Epithelial cell of prostate (primary cell): Measurements from ENCODE around the gene MARVELD2.
"Not testable (repeated sequence)": the region's sequence is repeated elsewhere in the genome, so short reads cannot be mapped to it uniquely, and the experiment has no call there.

ENCODE experiments used
- DNase-seq: peaks from one replicate; pipeline ENCODE4 v3.0.0-alpha.2; 2011; ENCODE audit warnings: low read depth, low spot score
- H3K27ac ChIP-seq: fragments of 450-650 bp; 2 replicates; pipeline ENCODE4 v1.5.1; 2017; ENCODE audit warnings: mild to moderate bottlenecking

MARVELD2 gene, protein sequence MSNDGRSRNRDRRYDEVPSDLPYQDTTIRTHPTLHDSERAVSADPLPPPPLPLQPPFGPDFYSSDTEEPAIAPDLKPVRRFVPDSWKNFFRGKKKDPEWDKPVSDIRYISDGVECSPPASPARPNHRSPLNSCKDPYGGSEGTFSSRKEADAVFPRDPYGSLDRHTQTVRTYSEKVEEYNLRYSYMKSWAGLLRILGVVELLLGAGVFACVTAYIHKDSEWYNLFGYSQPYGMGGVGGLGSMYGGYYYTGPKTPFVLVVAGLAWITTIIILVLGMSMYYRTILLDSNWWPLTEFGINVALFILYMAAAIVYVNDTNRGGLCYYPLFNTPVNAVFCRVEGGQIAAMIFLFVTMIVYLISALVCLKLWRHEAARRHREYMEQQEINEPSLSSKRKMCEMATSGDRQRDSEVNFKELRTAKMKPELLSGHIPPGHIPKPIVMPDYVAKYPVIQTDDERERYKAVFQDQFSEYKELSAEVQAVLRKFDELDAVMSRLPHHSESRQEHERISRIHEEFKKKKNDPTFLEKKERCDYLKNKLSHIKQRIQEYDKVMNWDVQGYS

DNA sequence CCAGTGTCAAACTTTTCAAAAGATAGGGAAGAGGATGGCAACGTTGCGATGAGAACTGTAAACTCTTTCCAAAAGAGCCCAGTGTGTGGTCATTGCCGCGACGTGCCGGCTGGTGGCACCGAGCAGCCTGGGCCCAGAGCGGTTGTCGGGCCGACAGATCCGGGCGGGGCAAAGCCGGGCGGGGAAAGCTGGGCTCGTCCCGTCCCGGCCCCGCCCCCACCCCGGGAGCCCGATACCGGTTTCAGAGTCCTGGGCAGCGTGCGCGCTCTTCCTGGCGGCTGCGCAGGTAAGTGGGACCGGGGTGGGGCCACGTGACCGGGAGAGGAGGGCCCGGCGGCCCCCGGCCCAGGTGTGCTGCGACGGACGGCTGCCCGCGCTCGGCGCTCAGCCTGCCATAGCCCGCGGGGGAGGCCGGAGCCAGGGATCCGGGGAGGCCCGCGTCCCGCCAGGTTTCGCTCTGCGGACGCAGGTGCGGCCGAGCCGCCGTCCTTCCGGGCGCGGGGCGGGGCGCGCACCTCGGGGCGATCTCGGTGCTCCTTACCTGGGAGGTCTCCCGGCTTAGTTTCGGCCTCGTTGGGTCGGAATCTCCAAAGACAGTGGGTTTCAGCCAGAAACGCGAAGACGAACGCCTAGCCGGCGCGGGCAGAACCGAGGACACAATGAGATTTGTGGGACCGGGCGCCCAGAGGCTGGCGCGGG lies at the start of gene MARVELD2:
TSS of gene MARVELD2 (plus strand) at position 232 of the 699 bp plus-strand sequence. CDS start 4,270 bp downstream, outside the sequence.
- peak within 1 kb of the TSS; percentile 96 for H3K27ac ChIP-seq
- DNase-seq: peak; percentile 53

DNA sequence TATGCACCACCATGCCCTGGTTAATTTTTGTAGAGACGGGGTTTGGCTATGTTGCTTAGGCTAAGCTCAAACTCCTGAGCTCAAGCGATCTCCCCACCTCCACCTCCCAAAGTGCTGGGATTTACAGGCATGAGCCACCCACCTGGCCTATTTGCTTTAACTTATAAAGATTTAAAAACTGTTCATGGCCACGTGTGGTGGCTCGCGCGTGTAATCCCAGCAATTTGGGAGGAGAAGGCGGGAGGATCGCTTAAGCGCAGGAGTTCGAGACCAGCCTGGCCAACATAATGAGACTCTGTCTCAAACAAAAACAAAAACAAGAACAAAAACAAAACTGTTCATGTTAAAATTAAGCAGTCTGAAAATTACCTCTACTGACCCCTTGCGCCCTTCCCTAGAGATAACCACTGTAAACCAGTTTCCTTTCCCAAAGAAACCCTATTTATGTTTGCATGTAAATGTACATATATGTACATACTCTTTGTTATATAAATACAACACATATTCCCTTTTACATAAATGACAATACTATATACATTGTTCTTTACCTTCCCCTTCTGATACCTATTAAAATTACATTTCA lies 47.1 kb upstream of the MARVELD2 start:
- no peak for DNase-seq
- no peak overlapping the region for H3K27ac ChIP-seq

GRCh38 chr5:69368458-69369339 lies 46.2 kb upstream of the MARVELD2 start:
- DNase-seq: no peak
- peak overlapping the region; percentile 92 for H3K27ac ChIP-seq

DNA sequence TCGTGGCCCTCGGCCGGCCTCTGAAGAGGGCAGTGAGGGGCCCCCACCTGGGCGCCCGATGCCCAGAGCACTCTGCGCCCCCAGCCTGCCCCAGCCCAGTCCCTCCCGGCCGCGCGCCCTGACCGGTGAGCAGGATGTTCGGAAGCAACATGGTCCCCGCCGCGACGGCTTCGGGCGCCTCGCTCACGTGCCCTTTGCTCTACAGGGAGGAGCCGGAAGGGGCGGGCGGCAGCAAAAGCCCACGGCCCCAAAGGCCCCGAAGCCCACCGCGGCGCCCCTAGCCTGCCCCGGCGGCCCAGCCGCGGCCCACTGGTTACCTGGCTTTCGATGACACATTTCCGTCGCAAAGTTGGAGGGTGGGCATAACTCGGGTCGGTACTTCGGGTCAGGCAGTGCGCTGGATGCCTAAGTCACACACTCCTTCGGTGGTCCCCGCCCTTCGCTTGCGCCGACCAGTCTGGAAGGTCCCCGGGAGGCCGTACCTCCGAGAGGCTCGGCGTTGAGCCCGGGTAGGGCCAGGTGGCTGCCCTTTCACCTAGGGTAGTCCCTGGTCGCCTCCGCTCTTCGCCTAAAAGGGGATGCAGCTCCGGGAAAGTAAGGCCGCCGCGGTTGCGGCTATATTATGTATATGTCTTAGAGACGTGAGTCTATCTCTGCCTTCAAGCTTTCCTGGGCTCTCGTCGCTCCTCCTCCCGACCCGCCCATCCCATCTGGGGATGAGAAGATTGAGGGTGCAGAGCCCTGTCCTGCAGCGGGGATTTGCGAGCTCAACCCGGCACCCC lies 45.4 kb upstream of the MARVELD2 start, which contains the start of the genes AK6, RAD17 and TAF9:
TSS of gene AK6 (minus strand) at position 181 of the 782 bp plus-strand sequence. CDS start at position 151, 30 bp downstream.
TSS of gene RAD17 (plus strand) at position 479 of the 782 bp plus-strand sequence. CDS start 2,391 bp downstream, outside the sequence.
TSS of gene TAF9 (minus strand) at position 181 of the 782 bp plus-strand sequence. CDS start 3,783 bp downstream, outside the sequence.
- peak within 1 kb of the TSS; percentile 92 for H3K27ac ChIP-seq
- peak; percentile 64 for DNase-seq

GRCh38 chr5:69370335-69370734 lies 44.6 kb upstream of the MARVELD2 start:
- peak overlapping the region; percentile 92 for H3K27ac ChIP-seq

GRCh38 chr5:69372394-69372793 lies 42.5 kb upstream of the MARVELD2 start:
- H3K27ac ChIP-seq: no peak overlapping the region
- DNase-seq: no peak

More at GRCh38 chr5:69370335-69370734, 44.6 kb upstream of the MARVELD2 start:
- DNase-seq: not testable (repeated sequence)

DNA sequence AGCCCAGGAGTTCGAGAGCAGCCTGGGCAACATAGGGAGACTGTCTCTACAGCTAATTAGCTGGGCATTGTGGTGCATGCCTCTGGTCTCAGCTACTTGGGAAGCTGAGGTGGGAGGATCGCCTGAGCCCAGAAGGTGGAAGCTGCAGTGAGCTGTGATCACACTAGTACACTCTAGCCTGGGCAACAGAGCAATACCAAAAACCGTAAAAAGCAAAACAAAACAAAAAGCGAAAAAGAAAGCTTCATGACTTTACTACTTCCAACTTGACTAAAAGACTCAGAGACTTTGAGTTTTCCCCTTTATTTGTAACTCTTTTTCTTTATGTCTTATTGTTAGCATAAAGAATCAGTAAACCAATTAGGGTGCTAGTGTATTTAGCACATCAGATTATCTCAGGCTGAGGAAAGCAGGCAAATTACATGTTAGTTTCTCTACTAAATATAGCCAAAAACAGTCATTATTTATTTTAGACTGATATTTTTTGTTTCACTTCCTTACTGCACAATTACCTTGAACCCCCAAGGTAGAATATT lies 39.9 kb upstream of the MARVELD2 start:
- no peak overlapping the region for H3K27ac ChIP-seq
- DNase-seq: no peak

DNA sequence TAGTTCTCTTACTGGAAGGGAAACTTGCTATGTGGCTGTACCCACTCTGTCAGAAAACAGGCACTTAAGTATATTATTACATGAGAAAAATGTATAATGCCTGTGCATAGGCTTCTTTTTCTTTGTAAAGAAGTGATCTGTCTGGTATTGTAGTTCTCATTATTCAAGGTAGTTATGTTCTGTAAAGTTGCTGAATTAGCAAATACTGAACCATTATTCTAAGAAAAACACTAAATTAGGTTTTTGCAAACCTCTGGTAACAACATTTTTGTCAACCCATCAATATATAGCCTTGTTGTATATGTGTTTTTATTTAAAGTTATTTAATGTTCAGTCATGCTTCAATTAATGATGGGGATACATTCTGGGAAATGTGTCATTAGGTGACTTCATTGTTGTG lies 36.5 kb upstream of the MARVELD2 start:
- DNase-seq: no peak
- H3K27ac ChIP-seq: no peak overlapping the region

- no peak for DNase-seq
- no peak overlapping the region for H3K27ac ChIP-seq
These were observed 10.1 kb upstream of the MARVELD2 start for GRCh38 chr5:69404659-69405330.

GRCh38 chr5:69415584-69415958 lies 655 bp downstream of the MARVELD2 start:
- H3K27ac ChIP-seq: peak overlapping the region; percentile 96
- no peak for DNase-seq

- peak overlapping the region; percentile 96 for H3K27ac ChIP-seq
- DNase-seq: no peak
These were observed 1.3 kb downstream of the MARVELD2 start for GRCh38 chr5:69416180-69416579.

DNA sequence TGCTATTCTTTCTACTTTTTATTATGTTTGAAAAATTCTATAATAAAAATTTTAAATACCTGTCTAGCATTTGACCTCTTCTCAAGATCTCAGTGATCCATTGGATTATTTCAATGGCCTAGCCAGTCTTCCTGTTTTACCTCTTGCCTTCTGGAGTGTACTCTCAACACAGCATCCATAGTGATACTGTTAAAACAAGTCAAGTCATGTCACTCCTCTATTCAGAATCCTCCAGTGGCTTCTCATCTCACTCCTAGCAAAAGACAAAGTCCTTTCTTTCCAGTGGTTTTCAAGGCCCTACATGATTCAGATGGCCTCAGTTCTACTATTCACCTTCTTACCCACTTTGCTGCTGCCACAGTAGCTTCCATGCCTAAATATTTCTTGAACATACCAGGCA lies 1.8 kb downstream of the MARVELD2 start:
- peak overlapping the region; percentile 96 for H3K27ac ChIP-seq
- no peak for DNase-seq

- DNase-seq: no peak
- H3K27ac ChIP-seq: no peak overlapping the region
These were observed 3.6 kb downstream of the MARVELD2 start for GRCh38 chr5:69418554-69418953.

DNA sequence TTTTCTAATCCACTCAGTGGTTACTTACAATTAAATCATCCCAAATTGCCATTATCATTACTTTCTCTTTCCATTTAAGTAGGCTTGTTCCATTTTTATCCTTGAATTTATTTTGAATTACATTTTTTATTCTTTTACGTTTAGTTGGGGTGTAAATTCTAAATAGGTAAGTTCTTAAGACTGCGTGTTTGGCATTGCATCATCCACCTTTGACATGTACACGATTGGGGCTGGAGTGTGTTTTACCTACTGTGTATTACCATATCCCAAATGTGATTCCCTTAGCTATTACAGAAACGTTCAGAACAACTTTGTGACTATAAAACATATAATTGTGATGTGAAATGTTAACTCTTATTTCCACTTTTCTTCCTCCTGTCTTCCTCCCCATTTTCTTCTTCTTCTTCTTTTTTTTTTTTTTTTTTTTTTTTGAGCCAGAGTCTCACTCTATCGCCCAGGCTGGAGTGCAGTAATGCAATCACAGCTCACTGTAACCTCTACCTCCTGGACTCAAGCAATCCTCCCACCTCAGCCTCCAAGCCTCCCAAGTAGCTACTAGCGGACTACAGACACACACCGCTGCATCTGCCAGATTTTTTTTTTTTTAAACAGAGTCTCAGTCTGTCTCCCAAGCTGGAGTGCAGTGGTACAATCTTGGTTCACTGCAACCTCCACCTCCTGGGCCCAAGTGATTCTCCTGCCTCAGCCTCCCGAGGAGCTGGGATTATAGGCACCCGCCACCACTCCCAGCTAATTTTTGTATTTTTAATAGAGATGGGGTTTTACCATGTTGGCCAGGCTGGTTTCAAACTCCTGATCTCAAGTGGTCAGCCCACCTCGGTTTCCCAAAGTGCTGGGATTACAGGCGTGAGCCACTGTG lies 16.7 kb downstream of the MARVELD2 start:
- DNase-seq: no peak

GRCh38 chr5:69432412-69433206 lies 17.7 kb downstream of the MARVELD2 start:
- no peak overlapping the region for H3K27ac ChIP-seq
- no peak for DNase-seq

More for the DNA sequence above, 16.7 kb downstream of the MARVELD2 start:
- no peak overlapping the region for H3K27ac ChIP-seq

DNA sequence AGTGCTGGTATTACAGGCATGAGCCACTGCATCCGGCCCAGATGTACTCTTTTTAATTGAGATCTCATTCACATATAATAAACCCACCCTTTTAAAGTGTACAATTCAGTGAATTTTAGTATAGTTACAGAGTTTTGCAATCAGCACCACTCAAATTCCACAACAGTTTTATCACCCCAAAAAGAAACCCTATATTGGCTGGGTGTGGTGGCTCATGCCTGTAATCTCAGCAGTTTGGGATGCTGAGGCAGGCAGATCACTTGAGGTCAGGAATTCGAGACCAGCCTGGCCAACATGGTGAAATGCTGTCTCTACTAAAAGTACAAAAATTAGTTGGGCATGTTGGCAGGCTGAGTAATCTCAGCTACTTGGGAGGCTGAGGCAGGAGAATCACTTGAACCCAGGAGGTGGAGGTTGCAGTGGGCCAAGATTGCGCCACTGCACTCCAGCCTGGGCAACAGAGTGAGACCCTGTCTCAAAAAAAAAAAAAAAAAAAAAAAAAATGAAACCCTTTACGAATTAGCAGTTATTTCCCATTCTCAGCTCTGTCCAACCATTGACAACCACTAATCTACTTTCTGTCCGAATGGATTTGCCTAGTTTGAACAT lies 20.5 kb downstream of the MARVELD2 start:
- not testable (repeated sequence) for H3K27ac ChIP-seq, DNase-seq
